WTC11 (cell line): ENCODE data around the gene NOG.

ENCODE experiments used
- ETV6 ChIP-seq: sonication (generic); formaldehyde crosslinking; IDR thresholded peaks from 2 replicates; pipeline ENCODE4 v1.8.1; 2022; ENCODE audit warnings: mild to moderate bottlenecking, missing genetic modification reagents
- JUN ChIP-seq: sonication (generic); formaldehyde crosslinking; IDR thresholded peaks from 2 replicates; pipeline ENCODE4 v1.8.0; 2023; ENCODE audit warnings: mild to moderate bottlenecking, missing genetic modification reagents
- MYBL2 ChIP-seq: sonication (generic); formaldehyde crosslinking; IDR thresholded peaks from 2 replicates; pipeline ENCODE4 v1.8.1; 2023; ENCODE audit warnings: mild to moderate bottlenecking, moderate library complexity, missing genetic modification reagents
- RORB ChIP-seq: fragments of 250-450 bp; sonication (Bioruptor Pico); IDR thresholded peaks from 2 replicates; pipeline ENCODE4 v1.9.0; 2021; ENCODE audit warnings: mild to moderate bottlenecking
- SP1 ChIP-seq: sonication (generic); formaldehyde crosslinking; conservative IDR thresholded peaks from 2 replicates; pipeline ENCODE4 v1.8.1; 2022; ENCODE audit warnings: missing genetic modification reagents
- TCF7 ChIP-seq: sonication (generic); formaldehyde crosslinking; IDR thresholded peaks from 2 replicates; pipeline ENCODE4 v1.8.0; 2022; ENCODE audit warnings: mild to moderate bottlenecking, low read depth, missing genetic modification reagents, moderate library complexity
- ZNF121 ChIP-seq: sonication (generic); formaldehyde crosslinking; IDR thresholded peaks from 2 replicates; pipeline ENCODE4 v1.8.0; 2023; ENCODE audit warnings: missing genetic modification reagents
- ZNF138 ChIP-seq: sonication (generic); formaldehyde crosslinking; conservative IDR thresholded peaks from 2 replicates; pipeline ENCODE4 v1.8.1; 2022; ENCODE audit warnings: mild to moderate bottlenecking, moderate library complexity, missing genetic modification reagents
- TF ChIP-seq, protein P1 (sequence below): sonication (generic); formaldehyde crosslinking; IDR thresholded peaks from 2 replicates; pipeline ENCODE4 v1.8.1; 2022; ENCODE audit warnings: low read depth, missing genetic modification reagents, borderline replicate concordance
- TF ChIP-seq, protein P2 (sequence below): sonication (generic); formaldehyde crosslinking; IDR thresholded peaks from 2 replicates; pipeline ENCODE4 v1.8.1; 2023; ENCODE audit warnings: mild to moderate bottlenecking, missing genetic modification reagents, moderate library complexity
- TF ChIP-seq, protein P3 (sequence below): fragments of 200-600 bp; IDR thresholded peaks from 2 replicates; pipeline ENCODE4 v1.8.0; 2022; ENCODE audit warnings: antibody characterized with exemption
- TF ChIP-seq, protein P4 (sequence below): sonication (generic); formaldehyde crosslinking; conservative IDR thresholded peaks from 2 replicates; pipeline ENCODE4 v1.8.1; 2022; ENCODE audit warnings: mild to moderate bottlenecking, missing genetic modification reagents
- TF ChIP-seq, protein P5 (sequence below): sonication (generic); formaldehyde crosslinking; IDR thresholded peaks from 2 replicates; pipeline ENCODE4 v1.8.0; 2022; ENCODE audit warnings: missing genetic modification reagents
- TF ChIP-seq, protein P6 (sequence below): sonication (generic); formaldehyde crosslinking; IDR thresholded peaks from 2 replicates; pipeline ENCODE4 v1.8.1; 2023; ENCODE audit warnings: mild to moderate bottlenecking, missing genetic modification reagents, moderate library complexity

DNA sequence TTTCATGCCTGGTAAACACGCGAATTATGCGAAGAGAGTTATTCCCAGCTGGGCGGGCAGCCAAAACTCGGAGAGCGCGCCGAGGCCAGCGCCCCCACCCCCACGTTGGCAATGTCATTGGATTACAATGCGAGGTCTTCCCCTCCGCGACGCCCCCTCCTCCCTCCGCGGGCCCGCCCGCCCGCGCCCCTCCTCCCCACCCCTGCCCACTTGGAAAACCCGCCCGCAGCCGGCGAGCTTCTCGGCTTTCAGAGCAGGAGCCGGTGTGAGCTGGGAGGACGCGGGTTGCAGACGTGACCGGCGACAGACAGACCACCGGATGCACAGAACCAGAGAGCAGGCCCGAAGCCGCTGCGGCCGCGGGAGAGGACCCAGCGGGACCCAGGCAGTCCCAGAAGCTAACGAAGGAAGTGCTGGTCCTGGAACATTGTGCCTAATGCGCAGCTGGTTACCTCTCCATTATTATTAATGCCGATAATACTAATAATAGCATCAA is 4.0 kb downstream of the NOG start:
- TF ChIP-seq, protein P1, sequence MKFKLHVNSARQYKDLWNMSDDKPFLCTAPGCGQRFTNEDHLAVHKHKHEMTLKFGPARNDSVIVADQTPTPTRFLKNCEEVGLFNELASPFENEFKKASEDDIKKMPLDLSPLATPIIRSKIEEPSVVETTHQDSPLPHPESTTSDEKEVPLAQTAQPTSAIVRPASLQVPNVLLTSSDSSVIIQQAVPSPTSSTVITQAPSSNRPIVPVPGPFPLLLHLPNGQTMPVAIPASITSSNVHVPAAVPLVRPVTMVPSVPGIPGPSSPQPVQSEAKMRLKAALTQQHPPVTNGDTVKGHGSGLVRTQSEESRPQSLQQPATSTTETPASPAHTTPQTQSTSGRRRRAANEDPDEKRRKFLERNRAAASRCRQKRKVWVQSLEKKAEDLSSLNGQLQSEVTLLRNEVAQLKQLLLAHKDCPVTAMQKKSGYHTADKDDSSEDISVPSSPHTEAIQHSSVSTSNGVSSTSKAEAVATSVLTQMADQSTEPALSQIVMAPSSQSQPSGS (CRISPR knock-in tag) = no peak
- TF ChIP-seq, protein P2, sequence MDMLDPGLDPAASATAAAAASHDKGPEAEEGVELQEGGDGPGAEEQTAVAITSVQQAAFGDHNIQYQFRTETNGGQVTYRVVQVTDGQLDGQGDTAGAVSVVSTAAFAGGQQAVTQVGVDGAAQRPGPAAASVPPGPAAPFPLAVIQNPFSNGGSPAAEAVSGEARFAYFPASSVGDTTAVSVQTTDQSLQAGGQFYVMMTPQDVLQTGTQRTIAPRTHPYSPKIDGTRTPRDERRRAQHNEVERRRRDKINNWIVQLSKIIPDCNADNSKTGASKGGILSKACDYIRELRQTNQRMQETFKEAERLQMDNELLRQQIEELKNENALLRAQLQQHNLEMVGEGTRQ (CRISPR knock-in tag) = no peak
- TF ChIP-seq ZNF138 (CRISPR knock-in tag) = no peak
- TF ChIP-seq TCF7 = no peak
- no peak for TF ChIP-seq MYBL2 (CRISPR knock-in tag)
- no peak for TF ChIP-seq SP1 (CRISPR knock-in tag)
- TF ChIP-seq, protein P3, sequence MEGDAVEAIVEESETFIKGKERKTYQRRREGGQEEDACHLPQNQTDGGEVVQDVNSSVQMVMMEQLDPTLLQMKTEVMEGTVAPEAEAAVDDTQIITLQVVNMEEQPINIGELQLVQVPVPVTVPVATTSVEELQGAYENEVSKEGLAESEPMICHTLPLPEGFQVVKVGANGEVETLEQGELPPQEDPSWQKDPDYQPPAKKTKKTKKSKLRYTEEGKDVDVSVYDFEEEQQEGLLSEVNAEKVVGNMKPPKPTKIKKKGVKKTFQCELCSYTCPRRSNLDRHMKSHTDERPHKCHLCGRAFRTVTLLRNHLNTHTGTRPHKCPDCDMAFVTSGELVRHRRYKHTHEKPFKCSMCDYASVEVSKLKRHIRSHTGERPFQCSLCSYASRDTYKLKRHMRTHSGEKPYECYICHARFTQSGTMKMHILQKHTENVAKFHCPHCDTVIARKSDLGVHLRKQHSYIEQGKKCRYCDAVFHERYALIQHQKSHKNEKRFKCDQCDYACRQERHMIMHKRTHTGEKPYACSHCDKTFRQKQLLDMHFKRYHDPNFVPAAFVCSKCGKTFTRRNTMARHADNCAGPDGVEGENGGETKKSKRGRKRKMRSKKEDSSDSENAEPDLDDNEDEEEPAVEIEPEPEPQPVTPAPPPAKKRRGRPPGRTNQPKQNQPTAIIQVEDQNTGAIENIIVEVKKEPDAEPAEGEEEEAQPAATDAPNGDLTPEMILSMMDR = no peak
- TF ChIP-seq, protein P4, sequence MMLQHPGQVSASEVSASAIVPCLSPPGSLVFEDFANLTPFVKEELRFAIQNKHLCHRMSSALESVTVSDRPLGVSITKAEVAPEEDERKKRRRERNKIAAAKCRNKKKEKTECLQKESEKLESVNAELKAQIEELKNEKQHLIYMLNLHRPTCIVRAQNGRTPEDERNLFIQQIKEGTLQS (CRISPR knock-in tag) = no peak
- TF ChIP-seq, protein P5, sequence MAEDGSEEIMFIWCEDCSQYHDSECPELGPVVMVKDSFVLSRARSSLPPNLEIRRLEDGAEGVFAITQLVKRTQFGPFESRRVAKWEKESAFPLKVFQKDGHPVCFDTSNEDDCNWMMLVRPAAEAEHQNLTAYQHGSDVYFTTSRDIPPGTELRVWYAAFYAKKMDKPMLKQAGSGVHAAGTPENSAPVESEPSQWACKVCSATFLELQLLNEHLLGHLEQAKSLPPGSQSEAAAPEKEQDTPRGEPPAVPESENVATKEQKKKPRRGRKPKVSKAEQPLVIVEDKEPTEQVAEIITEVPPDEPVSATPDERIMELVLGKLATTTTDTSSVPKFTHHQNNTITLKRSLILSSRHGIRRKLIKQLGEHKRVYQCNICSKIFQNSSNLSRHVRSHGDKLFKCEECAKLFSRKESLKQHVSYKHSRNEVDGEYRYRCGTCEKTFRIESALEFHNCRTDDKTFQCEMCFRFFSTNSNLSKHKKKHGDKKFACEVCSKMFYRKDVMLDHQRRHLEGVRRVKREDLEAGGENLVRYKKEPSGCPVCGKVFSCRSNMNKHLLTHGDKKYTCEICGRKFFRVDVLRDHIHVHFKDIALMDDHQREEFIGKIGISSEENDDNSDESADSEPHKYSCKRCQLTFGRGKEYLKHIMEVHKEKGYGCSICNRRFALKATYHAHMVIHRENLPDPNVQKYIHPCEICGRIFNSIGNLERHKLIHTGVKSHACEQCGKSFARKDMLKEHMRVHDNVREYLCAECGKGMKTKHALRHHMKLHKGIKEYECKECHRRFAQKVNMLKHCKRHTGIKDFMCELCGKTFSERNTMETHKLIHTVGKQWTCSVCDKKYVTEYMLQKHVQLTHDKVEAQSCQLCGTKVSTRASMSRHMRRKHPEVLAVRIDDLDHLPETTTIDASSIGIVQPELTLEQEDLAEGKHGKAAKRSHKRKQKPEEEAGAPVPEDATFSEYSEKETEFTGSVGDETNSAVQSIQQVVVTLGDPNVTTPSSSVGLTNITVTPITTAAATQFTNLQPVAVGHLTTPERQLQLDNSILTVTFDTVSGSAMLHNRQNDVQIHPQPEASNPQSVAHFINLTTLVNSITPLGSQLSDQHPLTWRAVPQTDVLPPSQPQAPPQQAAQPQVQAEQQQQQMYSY = no peak
- no peak for TF ChIP-seq ETV6 (CRISPR knock-in tag)
- TF ChIP-seq RORB (CRISPR knock-in tag) = no peak
- TF ChIP-seq JUN (CRISPR knock-in tag) = no peak
- TF ChIP-seq, protein P6, sequence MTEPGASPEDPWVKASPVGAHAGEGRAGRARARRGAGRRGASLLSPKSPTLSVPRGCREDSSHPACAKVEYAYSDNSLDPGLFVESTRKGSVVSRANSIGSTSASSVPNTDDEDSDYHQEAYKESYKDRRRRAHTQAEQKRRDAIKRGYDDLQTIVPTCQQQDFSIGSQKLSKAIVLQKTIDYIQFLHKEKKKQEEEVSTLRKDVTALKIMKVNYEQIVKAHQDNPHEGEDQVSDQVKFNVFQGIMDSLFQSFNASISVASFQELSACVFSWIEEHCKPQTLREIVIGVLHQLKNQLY (CRISPR knock-in tag) = no peak
- no peak for TF ChIP-seq ZNF121 (CRISPR knock-in tag)
